Smooth muscle cell of the umbilical artery (primary cell): ENCODE results near the gene FIBP. TPM values are rescaled to one million over a fixed set of nuclear protein-coding genes. Genes with fewer than 3 reads are reported as not detected.

ENCODE experiments used
- total RNA-seq: library from RNA; depleted of rRNA; stranded (reverse); fragments of >200 nt; gene quantifications from 2 replicates; pipeline ENCODE4 v1.2.3, GENCODE V29; 2014

Gene FIBP
- total RNA-seq, result 144 and 150 TPM in 2 replicates

GRCh38 chr11:65888163-65888814, at the start of gene FIBP:
Gene FIBP, minus strand, starts transcription at chr11:65888471. Its CDS starts 53 bp downstream, at chr11:65888418.

GRCh38 chr11:65919141-65919572, 30.9 kb upstream of the FIBP start, which contains the start of gene DRAP1:
Gene DRAP1, plus strand, starts transcription at chr11:65919426. Its CDS starts 76 bp downstream, at chr11:65919502.

DNA sequence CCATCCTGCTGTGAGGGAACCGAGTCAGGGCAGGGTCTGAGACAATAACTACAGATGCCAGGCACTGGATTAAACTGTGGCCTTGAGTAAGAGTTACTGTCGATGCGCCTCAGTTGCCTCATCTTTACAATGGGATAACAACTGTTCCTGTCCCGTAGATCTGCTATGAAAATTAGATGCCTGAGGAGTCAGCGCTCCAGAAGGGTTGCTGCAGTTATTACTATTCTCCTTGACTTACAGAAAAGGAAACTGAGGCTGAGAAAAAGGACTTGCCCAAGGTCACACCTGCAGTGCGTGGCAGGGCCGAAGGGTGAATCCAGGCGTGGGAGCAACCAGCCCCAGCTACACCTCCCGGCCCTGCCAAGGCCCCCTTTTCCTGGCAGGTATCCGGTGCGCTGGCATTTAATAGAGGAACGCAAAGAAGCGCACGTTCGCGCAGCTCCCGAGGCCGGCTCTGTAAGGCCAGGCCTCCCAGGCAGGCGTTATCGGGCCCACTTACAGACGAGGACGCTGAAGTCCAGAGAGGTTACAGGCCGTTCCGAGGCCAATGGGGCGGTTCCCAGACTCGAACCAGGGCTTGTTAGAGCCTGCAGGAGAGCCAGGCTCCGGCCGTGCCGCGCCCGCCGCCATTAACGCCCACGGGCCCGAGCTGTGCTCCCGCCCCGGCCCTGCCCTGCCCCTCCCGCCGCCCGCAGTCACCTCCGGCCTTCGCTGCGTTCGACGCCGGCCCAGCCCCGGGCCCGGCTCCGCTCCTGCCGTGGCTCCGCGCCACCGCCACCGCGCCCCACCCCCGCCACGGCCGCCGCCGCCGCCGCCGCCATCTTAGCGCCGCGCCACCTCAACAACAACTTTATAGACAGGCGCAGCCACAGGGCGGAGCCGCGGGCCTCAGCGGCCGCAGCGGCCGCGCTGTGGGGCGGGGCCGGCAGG, 30.2 kb upstream of the FIBP start, which contains the start of gene C11orf68:
TSS of gene C11orf68 (minus strand) at position 852 of the 930 bp plus-strand sequence. CDS start at position 821, 31 bp downstream.

DNA sequence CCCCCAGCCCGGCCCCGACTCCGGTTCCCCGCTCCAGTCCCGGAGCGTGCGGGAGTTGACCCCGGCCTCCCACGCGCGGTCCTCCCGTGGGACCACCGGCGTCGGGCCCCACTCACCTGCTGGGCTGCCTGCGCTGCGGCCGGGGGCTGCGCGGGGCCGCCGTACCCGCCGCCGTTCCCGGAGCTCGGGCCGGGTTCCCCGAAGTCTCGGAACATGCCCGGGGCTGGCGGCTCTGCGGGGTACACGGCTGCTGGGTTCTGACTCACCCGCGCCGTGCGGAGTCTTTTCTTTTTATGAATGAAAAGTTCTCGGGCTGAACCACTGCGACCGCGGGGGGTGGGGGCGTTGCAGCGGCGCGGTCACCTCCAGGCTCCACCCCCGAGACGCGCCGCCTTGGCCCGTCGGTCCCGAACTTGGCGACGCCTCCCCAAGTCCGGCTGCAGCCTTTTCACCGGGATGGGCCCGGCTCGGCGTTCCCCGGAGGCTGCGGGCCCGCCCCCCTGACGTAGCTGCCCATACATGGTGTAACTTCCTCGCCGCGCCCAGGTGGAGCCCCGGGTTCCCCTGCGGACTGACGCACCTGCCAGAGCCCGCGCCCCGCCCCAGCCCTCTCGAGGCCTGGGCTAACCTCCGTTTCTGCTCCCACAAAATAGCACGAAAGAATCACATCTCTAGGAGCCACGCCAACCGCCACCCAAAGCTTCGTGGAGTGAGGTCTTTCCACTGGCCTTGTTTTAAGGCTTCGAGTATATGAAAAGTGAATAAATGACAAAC, 12.0 kb upstream of the FIBP start, which contains the start of gene FOSL1:
TSS of gene FOSL1 (minus strand) at position 264 of the 774 bp plus-strand sequence. CDS start at position 215, 49 bp downstream.

DNA sequence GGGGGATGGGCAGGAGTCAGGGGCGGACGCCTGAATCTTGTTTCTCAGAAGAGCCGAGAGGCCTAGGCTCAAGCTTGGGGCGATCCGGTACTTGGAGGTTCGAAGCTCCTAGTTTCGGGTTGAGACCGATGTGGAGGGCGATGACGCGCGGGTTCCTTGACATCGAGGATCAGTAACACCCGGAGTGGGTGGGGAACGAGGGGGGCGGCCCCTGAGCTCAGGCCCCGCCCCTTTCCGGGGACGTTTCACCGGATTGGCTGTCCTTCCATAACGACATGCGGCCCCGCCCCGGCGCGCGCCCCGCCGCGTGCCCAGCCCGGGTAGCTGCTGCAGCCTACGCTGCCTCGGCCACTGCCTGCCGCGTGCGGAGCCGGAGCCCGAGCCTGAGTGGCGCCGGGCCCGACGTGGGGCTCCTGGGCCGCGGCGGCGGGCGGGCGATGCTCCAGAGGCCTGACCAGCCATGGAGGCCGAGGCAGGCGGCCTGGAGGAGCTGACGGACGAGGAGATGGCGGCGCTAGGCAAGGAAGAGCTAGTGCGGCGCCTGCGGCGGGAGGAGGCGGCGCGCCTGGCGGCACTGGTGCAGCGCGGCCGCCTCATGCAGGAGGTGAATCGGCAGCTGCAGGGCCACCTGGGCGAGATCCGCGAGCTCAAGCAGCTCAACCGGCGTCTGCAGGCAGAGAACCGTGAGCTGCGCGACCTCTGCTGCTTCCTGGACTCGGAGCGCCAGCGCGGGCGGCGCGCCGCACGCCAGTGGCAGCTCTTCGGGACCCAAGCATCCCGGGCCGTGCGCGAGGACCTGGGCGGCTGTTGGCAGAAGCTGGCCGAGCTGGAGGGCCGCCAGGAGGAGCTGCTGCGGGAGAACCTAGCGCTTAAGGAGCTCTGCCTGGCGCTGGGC, 2.3 kb upstream of the FIBP start, which contains the start of gene CCDC85B:
TSS of gene CCDC85B (plus strand) at position 350 of the 895 bp plus-strand sequence. CDS start at position 461, 111 bp downstream.

GRCh38 chr11:65879617-65880016, 8.7 kb downstream of the FIBP start, which contains the start of gene CTSW:
Gene CTSW, plus strand, starts transcription at chr11:65879837. Its CDS starts 18 bp downstream, at chr11:65879855.

GRCh38 chr11:65872586-65873317, 15.5 kb downstream of the FIBP start, which contains the start of gene EFEMP2:
Gene EFEMP2, minus strand, starts transcription at chr11:65872800. Its CDS starts 446 bp downstream, at chr11:65872354.

GRCh38 chr11:65860278-65861164, 27.8 kb downstream of the FIBP start, which contains the start of gene MUS81:
Gene MUS81, plus strand, starts transcription at chr11:65860433. Its CDS starts 321 bp downstream, at chr11:65860754.

GRCh38 chr11:65857853-65858680, 30.2 kb downstream of the FIBP start, which contains the start of gene CFL1:
Gene CFL1, minus strand, starts transcription at chr11:65858180. Its CDS starts 81 bp downstream, at chr11:65858099.

Other genes with a start within 250 kb of the FIBP start
- gene RELA, start 225.6 kb downstream of the FIBP start, total RNA-seq, result 18.1 and 22.8 TPM in 2 replicates
- gene KAT5, start 176.2 kb downstream of the FIBP start, total RNA-seq, result 28.3 and 33.3 TPM in 2 replicates
- 17.3 and 52.9 TPM in 2 replicates for gene RNASEH2C, start 167.7 kb downstream of the FIBP start, total RNA-seq
- 8.3 and 11.2 TPM in 2 replicates for gene AP5B1, start 107.5 kb downstream of the FIBP start, total RNA-seq
- gene OVOL1, start 101.4 kb downstream of the FIBP start, total RNA-seq, result not detected in 2 replicates
- gene SNX32, start 54.5 kb downstream of the FIBP start, total RNA-seq, result 0.92 and 1.8 TPM in 2 replicates
- gene CFL1, start 30.3 kb downstream of the FIBP start, total RNA-seq, result 802 and 1,540 TPM in 2 replicates
- 42.3 and 44.8 TPM in 2 replicates for gene MUS81, start 28.0 kb downstream of the FIBP start, total RNA-seq
- 90.3 and 91.1 TPM in 2 replicates for gene EFEMP2, start 15.7 kb downstream of the FIBP start, total RNA-seq
- gene CTSW, start 8.6 kb downstream of the FIBP start, total RNA-seq, result not detected in 2 replicates
- gene CCDC85B, start 2.2 kb upstream of the FIBP start, total RNA-seq, result 34.0 and 44.2 TPM in 2 replicates
- 6.2 and 31.1 TPM in 2 replicates for gene FOSL1, start 11.9 kb upstream of the FIBP start, total RNA-seq
- gene C11orf68, start 30.6 kb upstream of the FIBP start, total RNA-seq, result 21.1 and 28.4 TPM in 2 replicates
- gene DRAP1, start 31.0 kb upstream of the FIBP start, total RNA-seq, result 124 and 149 TPM in 2 replicates
- gene TSGA10IP, start 57.0 kb upstream of the FIBP start, total RNA-seq, result not detected in 2 replicates
- 34.1 and 39.3 TPM in 2 replicates for gene SART1, start 73.3 kb upstream of the FIBP start, total RNA-seq
- 33.3 and 46.9 TPM in 2 replicates for gene EIF1AD, start 113.7 kb upstream of the FIBP start, total RNA-seq
- 8.3 and 15.7 TPM in 2 replicates for gene BANF1, start 114.0 kb upstream of the FIBP start, total RNA-seq
- gene CST6, start 123.5 kb upstream of the FIBP start, total RNA-seq, result 0.51 TPM in 1 of 2 replicates, not detected in the other
- not detected in 2 replicates for gene CATSPER1, start 138.0 kb upstream of the FIBP start, total RNA-seq
- gene GAL3ST3, start 160.7 kb upstream of the FIBP start, total RNA-seq, result 0.23 TPM in 1 of 2 replicates, not detected in the other
- 113 and 163 TPM in 2 replicates for gene SF3B2, start 163.9 kb upstream of the FIBP start, total RNA-seq
- gene PACS1, start 181.8 kb upstream of the FIBP start, total RNA-seq, result 77.5 and 125 TPM in 2 replicates